KOPT-K1 (cell line): ENCODE data around the gene RNF220.

Source experiments
- H3K27ac ChIP-seq: fragments of 200-600 bp; sonication (generic); 2 replicates; pipeline ENCODE4 v1.5.1; 2016; ENCODE audit warnings: antibody characterized with exemption, mild to moderate bottlenecking, low read depth, low read length; ENCODE audit not compliant: poor library complexity, severe bottlenecking
- H3K36me3 ChIP-seq: fragments of 200-600 bp; sonication (generic); 2 replicates; pipeline ENCODE4 v1.5.1; 2017; ENCODE audit warnings: antibody characterized with exemption, mild to moderate bottlenecking, low read length, moderate library complexity; ENCODE audit not compliant: insufficient read depth
- H3K9me3 ChIP-seq: fragments of 200-600 bp; sonication (generic); 2 replicates; pipeline ENCODE4 v1.5.1; 2017; ENCODE audit warnings: antibody characterized with exemption, low read length, mild to moderate bottlenecking; ENCODE audit not compliant: insufficient read depth, poor library complexity, severe bottlenecking

Gene RNF220

GRCh38 chr1:44405031-44405797 is at the start of gene RNF220:
RNF220 (plus strand) TSS chr1:44405255.
- peaks cover 26% of the 10 kb centered on the region for H3K9me3 ChIP-seq
- H3K27ac ChIP-seq: no peak within 1 kb of the TSS
- no peaks in the 10 kb centered on the region for H3K36me3 ChIP-seq

GRCh38 chr1:44355582-44356305 is 49.3 kb upstream of the RNF220 start:
- peak overlapping the region; percentile 13 for H3K27ac ChIP-seq
- no peaks in the 10 kb centered on the region for H3K36me3 ChIP-seq
- H3K9me3 ChIP-seq: no peaks in the 10 kb centered on the region

GRCh38 chr1:44357710-44358109 is 47.3 kb upstream of the RNF220 start:
- no peak overlapping the region for H3K27ac ChIP-seq
- no peaks in the 10 kb centered on the region for H3K36me3 ChIP-seq
- no peaks in the 10 kb centered on the region for H3K9me3 ChIP-seq

GRCh38 chr1:44359234-44359935 is 45.7 kb upstream of the RNF220 start:
- H3K36me3 ChIP-seq: no peaks in the 10 kb centered on the region
- no peak overlapping the region for H3K27ac ChIP-seq
- no peaks in the 10 kb centered on the region for H3K9me3 ChIP-seq

- no peak overlapping the region for H3K27ac ChIP-seq
- H3K9me3 ChIP-seq: no peaks in the 10 kb centered on the region
- no peaks in the 10 kb centered on the region for H3K36me3 ChIP-seq
Measured at GRCh38 chr1:44361478-44361877, 43.6 kb upstream of the RNF220 start.

GRCh38 chr1:44366371-44366975 is 38.6 kb upstream of the RNF220 start:
- no peaks in the 10 kb centered on the region for H3K36me3 ChIP-seq
- no peak overlapping the region for H3K27ac ChIP-seq
- no peaks in the 10 kb centered on the region for H3K9me3 ChIP-seq

- no peak overlapping the region for H3K27ac ChIP-seq
- no peaks in the 10 kb centered on the region for H3K9me3 ChIP-seq
- H3K36me3 ChIP-seq: no peaks in the 10 kb centered on the region
Measured at GRCh38 chr1:44367944-44368343, 37.1 kb upstream of the RNF220 start.

- Histone ChIP-seq H3K36me3 (no peaks in the 10 kb centered on the region), H3K9me3 (no peaks in the 10 kb centered on the region), H3K27ac (no peak overlapping the region)
Measured at GRCh38 chr1:44368471-44369151, 36.4 kb upstream of the RNF220 start.

- Histone ChIP-seq H3K9me3 (no peaks in the 10 kb centered on the region), H3K27ac (no peak overlapping the region), H3K36me3 (no peaks in the 10 kb centered on the region)
Measured at GRCh38 chr1:44371206-44371605, 33.8 kb upstream of the RNF220 start.

- Histone ChIP-seq H3K27ac (no peak overlapping the region), H3K9me3 (no peaks in the 10 kb centered on the region), H3K36me3 (no peaks in the 10 kb centered on the region)
Measured at GRCh38 chr1:44375547-44375946, 29.5 kb upstream of the RNF220 start.

GRCh38 chr1:44377925-44378784 is 26.9 kb upstream of the RNF220 start:
- H3K36me3 ChIP-seq: no peaks in the 10 kb centered on the region
- no peaks in the 10 kb centered on the region for H3K9me3 ChIP-seq
- no peak overlapping the region for H3K27ac ChIP-seq

GRCh38 chr1:44380666-44381177 is 24.3 kb upstream of the RNF220 start:
- no peaks in the 10 kb centered on the region for H3K9me3 ChIP-seq
- no peaks in the 10 kb centered on the region for H3K36me3 ChIP-seq
- H3K27ac ChIP-seq: no peak overlapping the region

GRCh38 chr1:44388551-44388950 is 16.5 kb upstream of the RNF220 start:
- no peaks in the 10 kb centered on the region for H3K36me3 ChIP-seq
- H3K27ac ChIP-seq: no peak overlapping the region
- H3K9me3 ChIP-seq: no peaks in the 10 kb centered on the region

GRCh38 chr1:44389437-44389836 is 15.6 kb upstream of the RNF220 start:
- no peak overlapping the region for H3K27ac ChIP-seq
- H3K9me3 ChIP-seq: no peaks in the 10 kb centered on the region
- no peaks in the 10 kb centered on the region for H3K36me3 ChIP-seq
